WTC11 (cell line): ENCODE results near the gene TDRD9. TPM values are rescaled to one million over a fixed set of nuclear protein-coding genes. Genes with fewer than 3 reads are reported as not detected.

Experiments used
- ATAC-seq: fragments of 200-7000 bp; cut with Tn5 transposase; 2 replicates; pipeline ENCODE4 v1.10.0; 2021; ENCODE audit warnings: mild to moderate bottlenecking, moderate library complexity
- CTCF ChIA-PET: fragments of 300-600 bp; sonication (Branson Sonifier 250); formaldehyde crosslinking; loops from one replicate; lab custom pipeline; 2021; ENCODE audit warnings: antibody characterized with exemption; lab: Charles Lee
- POLR2A ChIA-PET: fragments of 350-600 bp; sonication (Branson Sonifier 250); formaldehyde crosslinking; loops from one replicate; lab custom pipeline; 2021; ENCODE audit warnings: antibody characterized with exemption; lab: Charles Lee
- DNase-seq: peaks from one replicate; pipeline ENCODE4 v3.0.0; 2021; ENCODE audit warnings: low spot score
- H3K27ac Mint-ChIP-seq: 2 replicates; pipeline ENCODE4 v1.8.0; 2021; ENCODE audit warnings: mixed read lengths
- H3K27me3 Mint-ChIP-seq: 2 replicates; pipeline ENCODE4 v1.8.0; 2021; ENCODE audit warnings: low read depth, mild to moderate bottlenecking, moderate library complexity, mixed read lengths
- H3K36me3 Mint-ChIP-seq: 2 replicates; pipeline ENCODE4 v1.8.0; 2021; ENCODE audit warnings: mixed read lengths
- H3K4me1 Mint-ChIP-seq: 2 replicates; pipeline ENCODE4 v1.8.0; 2022; ENCODE audit warnings: mixed read lengths
- H3K4me3 Mint-ChIP-seq: 2 replicates; pipeline ENCODE4 v1.8.0; 2021; ENCODE audit warnings: mild to moderate bottlenecking, moderate library complexity, mixed read lengths
- H3K9me3 Mint-ChIP-seq: 2 replicates; pipeline ENCODE4 v1.8.0; 2021; ENCODE audit warnings: mixed read lengths
- CREM ChIP-seq: sonication (generic); formaldehyde crosslinking; IDR thresholded peaks from 2 replicates; pipeline ENCODE4 v1.8.1; 2022; ENCODE audit warnings: mild to moderate bottlenecking, missing genetic modification reagents, moderate library complexity
- CTCF ChIP-seq: fragments of 200-600 bp; IDR thresholded peaks from 2 replicates; pipeline ENCODE4 v1.8.0; 2022; ENCODE audit warnings: antibody characterized with exemption
- ERG ChIP-seq: fragments of 250-450 bp; sonication (Bioruptor Pico); IDR thresholded peaks from 2 replicates; pipeline ENCODE4 v1.8.0; 2021; ENCODE audit warnings: mild to moderate bottlenecking
- FOXJ3 ChIP-seq: sonication (generic); formaldehyde crosslinking; IDR thresholded peaks from 2 replicates; pipeline ENCODE4 v1.9.0; 2021; ENCODE audit warnings: missing genetic modification reagents, mild to moderate bottlenecking, borderline replicate concordance
- FOXK1 ChIP-seq: sonication (generic); formaldehyde crosslinking; IDR thresholded peaks from 2 replicates; pipeline ENCODE4 v1.8.0; 2022; ENCODE audit warnings: mild to moderate bottlenecking, moderate library complexity, missing genetic modification reagents
- IRF1 ChIP-seq: sonication (generic); formaldehyde crosslinking; IDR thresholded peaks from 2 replicates; pipeline ENCODE4 v1.8.0; 2023; ENCODE audit warnings: missing genetic modification reagents
- JAZF1 ChIP-seq: fragments of 250-450 bp; sonication (Bioruptor Pico); IDR thresholded peaks from 2 replicates; pipeline ENCODE4 v1.9.0; 2021; ENCODE audit warnings: moderate library complexity, mild to moderate bottlenecking, inconsistent platforms
- NFE2L1 ChIP-seq: sonication (generic); formaldehyde crosslinking; IDR thresholded peaks from 2 replicates; pipeline ENCODE4 v1.8.1; 2023; ENCODE audit warnings: missing genetic modification reagents
- PRDM15 ChIP-seq: sonication (generic); formaldehyde crosslinking; IDR thresholded peaks from 2 replicates; pipeline ENCODE4 v1.8.0; 2022; ENCODE audit warnings: missing genetic modification reagents
- PRRX2 ChIP-seq: fragments of 250-450 bp; sonication (Bioruptor Pico); IDR thresholded peaks from 2 replicates; pipeline ENCODE4 v1.8.0; 2021; ENCODE audit warnings: mild to moderate bottlenecking
- SMAD3 ChIP-seq: sonication (generic); formaldehyde crosslinking; IDR thresholded peaks from 2 replicates; pipeline ENCODE4 v1.8.0; 2022; ENCODE audit warnings: missing genetic modification reagents, mild to moderate bottlenecking, borderline replicate concordance
- SP1 ChIP-seq: sonication (generic); formaldehyde crosslinking; conservative IDR thresholded peaks from 2 replicates; pipeline ENCODE4 v1.8.1; 2022; ENCODE audit warnings: missing genetic modification reagents
- TCF7 ChIP-seq: sonication (generic); formaldehyde crosslinking; IDR thresholded peaks from 2 replicates; pipeline ENCODE4 v1.8.0; 2022; ENCODE audit warnings: mild to moderate bottlenecking, low read depth, missing genetic modification reagents, moderate library complexity
- TEAD4 ChIP-seq: sonication (generic); formaldehyde crosslinking; IDR thresholded peaks from 2 replicates; pipeline ENCODE4 v1.8.0; 2022; ENCODE audit warnings: mild to moderate bottlenecking, missing genetic modification reagents
- ZNF263 ChIP-seq: sonication (generic); formaldehyde crosslinking; IDR thresholded peaks from 2 replicates; pipeline ENCODE4 v1.8.1; 2022; ENCODE audit warnings: low read depth, mild to moderate bottlenecking, moderate library complexity, missing genetic modification reagents
- total RNA-seq: library from RNA; stranded (reverse); gene quantifications from 3 replicates; pipeline ENCODE4 v1.2.3, GENCODE V29; 2021

TDRD9 gene
- total RNA-seq, 1 experiment from 2014 or later = 0.17 TPM

- TF ChIP-seq PRDM15 (CRISPR knock-in tag) (no peak), JAZF1 (CRISPR knock-in tag) (no peak), CTCF (no peak), SP1 (no peak), ERG (CRISPR knock-in tag) (no peak), PRRX2 (CRISPR knock-in tag) (no peak), ZNF263 (CRISPR knock-in tag) (no peak), CREM (CRISPR knock-in tag) (no peak), IRF1 (no peak), NFE2L1 (CRISPR knock-in tag) (no peak)
- TF ChIP-seq, all 79 proteins: peak for 0
These were observed 36.0 kb upstream of the TDRD9 start (continued) for GRCh38 chr14:103892247-103892646.

- POLR2A ChIA-PET = interaction anchor here (0.6 kb wide), 1 partner anchor 86 kb away, joined by 3 read pairs; no protein-coding TSS in a partner anchor
- TF ChIP-seq NFE2L1 (CRISPR knock-in tag) = no peak
- no peak for TF ChIP-seq FOXK1 (CRISPR knock-in tag)
- TF ChIP-seq SMAD3 (CRISPR knock-in tag) = no peak
These were observed 34.1 kb upstream of the TDRD9 start for GRCh38 chr14:103894034-103894722.

GRCh38 chr14:103894723-103895059 lies 33.6 kb upstream of the TDRD9 start:
- Mint-ChIP-seq H3K27me3 (peaks cover 9% of the 10 kb centered on the region), H3K36me3 (peaks cover 6% of the 10 kb centered on the region), H3K4me1 (no peaks in the 10 kb centered on the region), H3K4me3 (no peak overlapping the region), H3K9me3 (peaks cover 7% of the 10 kb centered on the region), H3K27ac (no peak overlapping the region)
- CTCF ChIA-PET = interaction anchor here (1.2 kb wide), 1 partner anchor 16 kb away, joined by 3 read pairs; no protein-coding TSS in a partner anchor
- POLR2A ChIA-PET = no interaction called here
- DNase-seq (no peak), ATAC-seq (no peak)
- no peak for TF ChIP-seq FOXJ3
- TF ChIP-seq TEAD4 (CRISPR knock-in tag) = no peak
- no peak for TF ChIP-seq TCF7 (CRISPR knock-in tag)
- TF ChIP-seq SMAD3 (CRISPR knock-in tag) = no peak

More at GRCh38 chr14:103894034-103894722, 34.1 kb upstream of the TDRD9 start:
- H3K9me3 Mint-ChIP-seq = peaks cover 7% of the 10 kb centered on the region
- no peak overlapping the region for H3K4me3 Mint-ChIP-seq
- peaks cover 9% of the 10 kb centered on the region for H3K27me3 Mint-ChIP-seq
- DNase-seq = no peak
- CTCF ChIA-PET = interaction anchor here (1.2 kb wide), 1 partner anchor 16 kb away, joined by 3 read pairs; no protein-coding TSS in a partner anchor
- no peak overlapping the region for H3K27ac Mint-ChIP-seq
- H3K36me3 Mint-ChIP-seq = peaks cover 6% of the 10 kb centered on the region
- no peaks in the 10 kb centered on the region for H3K4me1 Mint-ChIP-seq
- ATAC-seq = no peak
